GM11168 (cell line): ENCODE data around the gene NOXO1.

Experiments
- in situ Hi-C: fragments of 300-500 bp; cut with MboI; formaldehyde crosslinking; loops from one replicate; pipeline ENCODE4 v1.12.0; 2022; ENCODE audit warnings: low sequenced_read_pairs; ENCODE audit not compliant: unreplicated experiment

Gene NOXO1

GRCh38 chr16:1983544-1984346, 2.5 kb upstream of the NOXO1 start, which contains the start of gene GFER:
Gene GFER, plus strand, starts transcription at chr16:1984193. Its CDS starts 26 bp downstream, at chr16:1984219.
- in situ Hi-C loops: no loop called here

GRCh38 chr16:1982991-1983543, 1.8 kb upstream of the NOXO1 start:
- in situ Hi-C loops: no loop called here

GRCh38 chr16:1982013-1982433, 754 bp upstream of the NOXO1 start:
- in situ Hi-C loops: no loop called here

GRCh38 chr16:1980770-1981087, 540 bp downstream of the NOXO1 start:
- in situ Hi-C loops: no loop called here

GRCh38 chr16:1980030-1980769, 1.1 kb downstream of the NOXO1 start:
- in situ Hi-C loops: no loop called here

GRCh38 chr16:1979271-1980029, 1.8 kb downstream of the NOXO1 start:
- in situ Hi-C loops: no loop called here

- in situ Hi-C loops: no loop called here
Measured at GRCh38 chr16:1978476-1979120, 2.7 kb downstream of the NOXO1 start.

- in situ Hi-C loops: no loop called here
Measured at GRCh38 chr16:1977875-1978268, 3.4 kb downstream of the NOXO1 start.

- in situ Hi-C loops: no loop called here
Measured at GRCh38 chr16:1976951-1977874, 4.1 kb downstream of the NOXO1 start.

- in situ Hi-C loops: no loop called here
Measured at GRCh38 chr16:1976216-1976520, 5.1 kb downstream of the NOXO1 start.

- in situ Hi-C loops: no loop called here
Measured at GRCh38 chr16:1975432-1976215, 5.6 kb downstream of the NOXO1 start.

- in situ Hi-C loops: no loop called here
Measured at GRCh38 chr16:1974157-1975070, 6.9 kb downstream of the NOXO1 start.

- in situ Hi-C loops: no loop called here
Measured at GRCh38 chr16:1973461-1974156, 7.7 kb downstream of the NOXO1 start.

GRCh38 chr16:1972490-1972877, 8.8 kb downstream of the NOXO1 start:
- in situ Hi-C loops: no loop called here

GRCh38 chr16:1971796-1972489, 9.3 kb downstream of the NOXO1 start, which contains the start of gene TBL3:
Gene TBL3, plus strand, starts transcription at chr16:1972053. Its CDS starts 112 bp downstream, at chr16:1972165.
- in situ Hi-C loops: no loop called here
